Measurements from ENCODE around the gene MAST3.
A peak's percentile ranks its signal among the peaks of the same experiment; 100 is the strongest.

The MAST3 gene

GRCh38 chr19:18152817-18153555 is 55.4 kb downstream of the MAST3 start, which contains the start of gene PIK3R2 (continued):
- TF ChIP-seq ZNF398 (tag by site-specific recombination; IDR thresholded peaks at IDR 0.05) (0 out of 2 replicates have a peak, but pooled peaks have one; percentile 29), ZNF692 (tag by site-specific recombination; IDR thresholded peaks at IDR 0.05) (0 out of 2 replicates have a peak, but pooled peaks have one; percentile 30)

- CTCF ChIA-PET = interaction anchor here (1.1 kb wide), 1 partner anchor 216 kb away, joined by 3 read pairs; no protein-coding TSS in a partner anchor
- H3K27ac ChIP-seq (ENCODE audit: extremely low read depth, low read depth, low read length) = peak overlapping the region; percentile 74; the same call in 1 of the 2 replicates
- peaks cover 0 to 21% of the 10 kb centered on the region in 2 experiments; a peak in 2 of 3 replicates for H3K36me3 ChIP-seq (ENCODE audit: control insufficient read depth in 2 of 2, insufficient read depth in 1 of 2, low read length in 2 of 2)
- H3K4me3 ChIP-seq (ENCODE audit: low read depth, low read length) = peak overlapping the region; percentile 86
- H3K9me3 ChIP-seq (ENCODE audit: control insufficient read depth, insufficient read depth, low read depth, low read length) = no peaks in the 10 kb centered on the region
- peaks cover 12% of the 10 kb centered on the region for H3K4me1 ChIP-seq (ENCODE audit: control insufficient read depth, insufficient read depth, low read length)
- POLR2A ChIA-PET = interaction anchor here (0.6 kb wide), 1 partner anchor 260 kb away, joined by 3 read pairs; no protein-coding TSS in a partner anchor
- TF ChIP-seq PATZ1 (tag by site-specific recombination; IDR thresholded peaks at IDR 0.05) (peak; percentile 69), ZBTB26 (tag by site-specific recombination; optimal IDR thresholded peaks at IDR 0.05) (peak; percentile 79), ZBTB10 (tag by site-specific recombination; IDR thresholded peaks at IDR 0.05) (peak; percentile 93), ZBTB8A (tag by site-specific recombination; IDR thresholded peaks at IDR 0.05) (peak; percentile 55), SCRT2 (tag by site-specific recombination; IDR thresholded peaks at IDR 0.05) (peak; percentile 74), GLIS2 (tag by site-specific recombination; IDR thresholded peaks at IDR 0.05) (peak; percentile 51), ZBTB11 (tag by site-specific recombination; conservative IDR thresholded peaks at IDR 0.05; ENCODE audit: low read depth) (peak; percentile 54), ZNF548 (tag by site-specific recombination; IDR thresholded peaks at IDR 0.05) (no peak), ZBTB20 (tag by site-specific recombination; IDR thresholded peaks at IDR 0.05) (peak; percentile 4; the same call in 1 of the 2 replicates), KLF1 (tag by site-specific recombination; IDR thresholded peaks at IDR 0.05) (0 out of 2 replicates have a peak, but pooled peaks have one; percentile 9), ZNF558 (tag by site-specific recombination; IDR thresholded peaks at IDR 0.05) (no peak), KLF9 (tag by site-specific recombination; IDR thresholded peaks at IDR 0.05; ENCODE audit: low read depth) (peak; percentile 64), ZNF629 (tag by site-specific recombination; IDR thresholded peaks at IDR 0.05) (no peak), ZNF433 (tag by site-specific recombination; IDR thresholded peaks at IDR 0.05; ENCODE audit: low read depth) (no peak), ZNF610 (tag by site-specific recombination; IDR thresholded peaks at IDR 0.05; ENCODE audit: borderline replicate concordance) (0 out of 2 replicates have a peak, but pooled peaks have one; percentile 2), KLF17 (tag by site-specific recombination; IDR thresholded peaks at IDR 0.05) (peak; percentile 58; the same call in 1 of the 2 replicates), ZBTB7A (tag by site-specific recombination; IDR thresholded peaks at IDR 0.05; ENCODE audit: low read depth) (peak; percentile 92; the same call in 1 of the 2 replicates)
Measured at GRCh38 chr19:18153556-18154134, 56.1 kb downstream of the MAST3 start.

All from HEK293 (cell line).